ENCODE measurements around the gene ASXL1.

- TF ChIP-seq CTCF (IDR thresholded peaks at IDR 0.05) (no peak), POLR2A (IDR thresholded peaks at IDR 0.05) (no peak)
These were observed 42.3 kb downstream of the ASXL1 start for GRCh38 chr20:32400476-32400875.
